ENCODE results near the gene PDE11A. TPM values are rescaled to one million over a fixed set of nuclear protein-coding genes. Genes with fewer than 3 reads are reported as not detected.

Gene PDE11A
- total RNA-seq, 2 donors from 2014 or later, result 1.5 to 1.9 TPM

DNA sequence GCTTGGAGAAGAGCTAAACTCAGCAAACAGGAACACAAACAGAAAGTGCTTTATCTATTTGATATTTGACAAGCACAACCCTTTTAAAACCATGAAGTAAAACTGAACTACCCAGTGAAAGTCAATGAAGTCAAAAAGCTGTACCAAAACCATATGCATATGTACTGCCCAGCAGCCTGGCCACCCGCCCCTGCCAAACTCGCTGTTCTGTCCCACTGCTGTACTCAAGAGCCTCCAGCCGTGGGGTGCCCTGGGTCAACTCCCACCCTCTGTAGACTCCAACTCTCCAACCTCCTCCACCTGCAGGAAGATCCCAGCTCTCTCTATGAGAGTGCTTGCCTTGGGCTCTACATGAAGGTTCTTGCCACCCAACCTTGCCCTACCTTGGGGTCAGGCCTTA, 411.8 kb downstream of the PDE11A start:
- TF ChIP-seq, protein P1, sequence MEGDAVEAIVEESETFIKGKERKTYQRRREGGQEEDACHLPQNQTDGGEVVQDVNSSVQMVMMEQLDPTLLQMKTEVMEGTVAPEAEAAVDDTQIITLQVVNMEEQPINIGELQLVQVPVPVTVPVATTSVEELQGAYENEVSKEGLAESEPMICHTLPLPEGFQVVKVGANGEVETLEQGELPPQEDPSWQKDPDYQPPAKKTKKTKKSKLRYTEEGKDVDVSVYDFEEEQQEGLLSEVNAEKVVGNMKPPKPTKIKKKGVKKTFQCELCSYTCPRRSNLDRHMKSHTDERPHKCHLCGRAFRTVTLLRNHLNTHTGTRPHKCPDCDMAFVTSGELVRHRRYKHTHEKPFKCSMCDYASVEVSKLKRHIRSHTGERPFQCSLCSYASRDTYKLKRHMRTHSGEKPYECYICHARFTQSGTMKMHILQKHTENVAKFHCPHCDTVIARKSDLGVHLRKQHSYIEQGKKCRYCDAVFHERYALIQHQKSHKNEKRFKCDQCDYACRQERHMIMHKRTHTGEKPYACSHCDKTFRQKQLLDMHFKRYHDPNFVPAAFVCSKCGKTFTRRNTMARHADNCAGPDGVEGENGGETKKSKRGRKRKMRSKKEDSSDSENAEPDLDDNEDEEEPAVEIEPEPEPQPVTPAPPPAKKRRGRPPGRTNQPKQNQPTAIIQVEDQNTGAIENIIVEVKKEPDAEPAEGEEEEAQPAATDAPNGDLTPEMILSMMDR (conservative IDR thresholded peaks at IDR 0.05), result no peak
- Histone ChIP-seq H3K4me1 (ENCODE audit: control insufficient read depth, insufficient read depth, low read length) (peaks cover 3% of the 10 kb centered on the region), H3K9ac (ENCODE audit: extremely low read depth, low read length, poor library complexity, severe bottlenecking) (no peak overlapping the region), H3K4me3 (ENCODE audit: low read length) (no peak overlapping the region), H3K27me3 (ENCODE audit: control insufficient read depth, insufficient read depth, low read length, poor library complexity, severe bottlenecking) (peaks cover 45% of the 10 kb centered on the region), H3K36me3 (ENCODE audit: control insufficient read depth, insufficient read depth, low read length) (no peaks in the 10 kb centered on the region), H3K9me3 (ENCODE audit: control insufficient read depth, low read length) (no peaks in the 10 kb centered on the region), H3K27ac (ENCODE audit: low read depth, low read length) (no peak overlapping the region)
- DNase-seq, result no peak
- H3K4me3 Mint-ChIP-seq, result no peak overlapping the region
- no peak overlapping the region for H3K27ac Mint-ChIP-seq
- H3K27me3 Mint-ChIP-seq (ENCODE audit: insufficient read depth), result peaks cover 50% of the 10 kb centered on the region
- WGBS, 2 experiments (ENCODE audit: insufficient coverage in 1 of 2, insufficient read length in 1 of 2), result 81 to 83% methylated on average over 3 of the region's 3 CpGs
- no peaks in the 10 kb centered on the region for H3K9me3 Mint-ChIP-seq
- peaks cover 27% of the 10 kb centered on the region for H3K4me1 Mint-ChIP-seq
- no peaks in the 10 kb centered on the region for H3K36me3 Mint-ChIP-seq (ENCODE audit: low read depth)

- H3K9me3 Mint-ChIP-seq, result no peaks in the 10 kb centered on the region
- DNase-seq, result no peak
- Histone ChIP-seq H3K4me1 (ENCODE audit: control insufficient read depth, insufficient read depth, low read length) (peaks cover 6% of the 10 kb centered on the region), H3K9ac (ENCODE audit: extremely low read depth, low read length, poor library complexity, severe bottlenecking) (no peak overlapping the region), H3K4me3 (ENCODE audit: low read length) (no peak overlapping the region), H3K27ac (ENCODE audit: low read depth, low read length) (no peak overlapping the region), H3K9me3 (ENCODE audit: control insufficient read depth, low read length) (no peaks in the 10 kb centered on the region), H3K27me3 (ENCODE audit: control insufficient read depth, insufficient read depth, low read length, poor library complexity, severe bottlenecking) (peaks cover 30% of the 10 kb centered on the region), H3K36me3 (ENCODE audit: control insufficient read depth, insufficient read depth, low read length) (no peaks in the 10 kb centered on the region)
- H3K27me3 Mint-ChIP-seq (ENCODE audit: insufficient read depth), result peaks cover 42% of the 10 kb centered on the region
- no peak overlapping the region for H3K4me3 Mint-ChIP-seq
- H3K4me1 Mint-ChIP-seq, result peaks cover 31% of the 10 kb centered on the region
- H3K36me3 Mint-ChIP-seq (ENCODE audit: low read depth), result no peaks in the 10 kb centered on the region
- no peak overlapping the region for H3K27ac Mint-ChIP-seq
- TF ChIP-seq, protein P1 (conservative IDR thresholded peaks at IDR 0.05), result no peak
Measured at GRCh38 chr2:177658309-177658708, 414.3 kb downstream of the PDE11A start.

- peaks cover 19% of the 10 kb centered on the region for H3K27me3 ChIP-seq (ENCODE audit: control insufficient read depth, insufficient read depth, low read length, poor library complexity, severe bottlenecking)
- no peak overlapping the region for H3K27ac ChIP-seq (ENCODE audit: low read depth, low read length)
- H3K36me3 Mint-ChIP-seq (ENCODE audit: low read depth), result no peaks in the 10 kb centered on the region
- no peaks in the 10 kb centered on the region for H3K36me3 ChIP-seq (ENCODE audit: control insufficient read depth, insufficient read depth, low read length)
- H3K9me3 ChIP-seq (ENCODE audit: control insufficient read depth, low read length), result no peaks in the 10 kb centered on the region
- TF ChIP-seq, protein P1 (conservative IDR thresholded peaks at IDR 0.05), result no peak
- DNase-seq, result peak; percentile 71
- H3K27me3 Mint-ChIP-seq (ENCODE audit: insufficient read depth), result peaks cover 15% of the 10 kb centered on the region
- no peak overlapping the region for H3K9ac ChIP-seq (ENCODE audit: extremely low read depth, low read length, poor library complexity, severe bottlenecking)
- no peak overlapping the region for H3K27ac Mint-ChIP-seq
- H3K4me1 Mint-ChIP-seq, result peaks cover 20% of the 10 kb centered on the region
- H3K9me3 Mint-ChIP-seq, result no peaks in the 10 kb centered on the region
- 40 to 46% methylated on average over 3 to 7 of the region's 7 CpGs for WGBS, 2 experiments (ENCODE audit: insufficient coverage in 1 of 2, insufficient read length in 1 of 2)
- H3K4me1 ChIP-seq (ENCODE audit: control insufficient read depth, insufficient read depth, low read length), result peaks cover 7% of the 10 kb centered on the region
- no peak overlapping the region for H3K4me3 Mint-ChIP-seq
- H3K4me3 ChIP-seq (ENCODE audit: low read length), result no peak overlapping the region
Measured at GRCh38 chr2:177651833-177652232, 420.7 kb downstream of the PDE11A start.
